Measurements from ENCODE around the gene PDIA2. TPM values are rescaled to one million over a fixed set of nuclear protein-coding genes. Genes with fewer than 3 reads are reported as not detected.
A peak's percentile ranks its signal among the peaks of the same experiment; 100 is the strongest.
"Not testable (repeated sequence)": the region's sequence is repeated elsewhere in the genome, so short reads cannot be mapped to it uniquely, and the experiment has no call there.

PDIA2 gene
- total RNA-seq, 1 donor: not detected

GRCh38 chr16:317583-317982, 34.6 kb downstream of the PDIA2 start:
- Histone ChIP-seq H3K9me3 (ENCODE audit: low read depth, low read length) (no peaks in the 10 kb centered on the region), H3K27me3 (ENCODE audit: insufficient read depth, low read length) (no peaks in the 10 kb centered on the region), H3K4me3 (ENCODE audit: low read length) (no peak overlapping the region), H3K4me1 (ENCODE audit: insufficient read depth, low read length) (peaks cover 29% of the 10 kb centered on the region)

- Histone ChIP-seq H3K4me1 (ENCODE audit: insufficient read depth, low read length) (peaks cover 32% of the 10 kb centered on the region), H3K27me3 (ENCODE audit: insufficient read depth, low read length) (no peaks in the 10 kb centered on the region), H3K4me3 (ENCODE audit: low read length) (no peak overlapping the region), H3K9me3 (ENCODE audit: low read depth, low read length) (no peaks in the 10 kb centered on the region)
These were observed 35.7 kb downstream of the PDIA2 start for GRCh38 chr16:318628-319027.

- Histone ChIP-seq H3K27me3 (ENCODE audit: insufficient read depth, low read length) (no peaks in the 10 kb centered on the region), H3K4me3 (ENCODE audit: low read length) (no peak overlapping the region), H3K4me1 (ENCODE audit: insufficient read depth, low read length) (peaks cover 43% of the 10 kb centered on the region), H3K9me3 (ENCODE audit: low read depth, low read length) (no peaks in the 10 kb centered on the region)
These were observed 37.2 kb downstream of the PDIA2 start for GRCh38 chr16:320206-320605.

GRCh38 chr16:321532-321931, 38.6 kb downstream of the PDIA2 start:
- Histone ChIP-seq H3K4me1 (ENCODE audit: insufficient read depth, low read length) (peaks cover 55% of the 10 kb centered on the region), H3K27me3 (ENCODE audit: insufficient read depth, low read length) (no peaks in the 10 kb centered on the region), H3K4me3 (ENCODE audit: low read length) (no peak overlapping the region), H3K9me3 (ENCODE audit: low read depth, low read length) (no peaks in the 10 kb centered on the region)

GRCh38 chr16:322476-323143, 39.6 kb downstream of the PDIA2 start:
- Histone ChIP-seq H3K4me1 (ENCODE audit: insufficient read depth, low read length) (peaks cover 66% of the 10 kb centered on the region), H3K4me3 (ENCODE audit: low read length) (no peak overlapping the region), H3K9me3 (ENCODE audit: low read depth, low read length) (no peaks in the 10 kb centered on the region), H3K27me3 (ENCODE audit: insufficient read depth, low read length) (no peaks in the 10 kb centered on the region)

- Histone ChIP-seq H3K4me1 (ENCODE audit: insufficient read depth, low read length) (peaks cover 67% of the 10 kb centered on the region), H3K9me3 (ENCODE audit: low read depth, low read length) (no peaks in the 10 kb centered on the region), H3K4me3 (ENCODE audit: low read length) (no peak overlapping the region), H3K27me3 (ENCODE audit: insufficient read depth, low read length) (no peaks in the 10 kb centered on the region)
These were observed 41.2 kb downstream of the PDIA2 start for GRCh38 chr16:324201-324450.

- Histone ChIP-seq H3K4me1 (ENCODE audit: insufficient read depth, low read length) (peaks cover 69% of the 10 kb centered on the region), H3K4me3 (ENCODE audit: low read length) (peak overlapping the region; percentile 30), H3K27me3 (ENCODE audit: insufficient read depth, low read length) (no peaks in the 10 kb centered on the region), H3K9me3 (ENCODE audit: low read depth, low read length) (no peaks in the 10 kb centered on the region)
These were observed 41.7 kb downstream of the PDIA2 start for GRCh38 chr16:324451-325334.

- H3K4me3 ChIP-seq (ENCODE audit: low read length): peak overlapping the region; percentile 30
- no peaks in the 10 kb centered on the region for H3K9me3 ChIP-seq (ENCODE audit: low read depth, low read length)
- peaks cover 76% of the 10 kb centered on the region for H3K4me1 ChIP-seq (ENCODE audit: insufficient read depth, low read length)
- H3K27me3 ChIP-seq (ENCODE audit: insufficient read depth, low read length): no peaks in the 10 kb centered on the region
These were observed 42.6 kb downstream of the PDIA2 start for GRCh38 chr16:325375-326145.

- H3K4me1 ChIP-seq (ENCODE audit: insufficient read depth, low read length): peaks cover 75% of the 10 kb centered on the region
These were observed 47.8 kb downstream of the PDIA2 start for GRCh38 chr16:330741-331140.

GRCh38 chr16:331181-331814, 48.3 kb downstream of the PDIA2 start:
- not testable (repeated sequence) for H3K27me3 ChIP-seq (ENCODE audit: insufficient read depth, low read length); H3K4me3 ChIP-seq (ENCODE audit: low read length); H3K9me3 ChIP-seq (ENCODE audit: low read depth, low read length)
- peaks cover 75% of the 10 kb centered on the region for H3K4me1 ChIP-seq (ENCODE audit: insufficient read depth, low read length)

More at GRCh38 chr16:330741-331140, 47.8 kb downstream of the PDIA2 start:
- Histone ChIP-seq H3K27me3 (ENCODE audit: insufficient read depth, low read length) (no peaks in the 10 kb centered on the region), H3K4me3 (ENCODE audit: low read length) (no peak overlapping the region), H3K9me3 (ENCODE audit: low read depth, low read length) (no peaks in the 10 kb centered on the region)

- Histone ChIP-seq H3K4me1 (ENCODE audit: insufficient read depth, low read length) (peaks cover 73% of the 10 kb centered on the region), H3K9me3 (ENCODE audit: low read depth, low read length) (no peaks in the 10 kb centered on the region), H3K4me3 (ENCODE audit: low read length) (no peak overlapping the region), H3K27me3 (ENCODE audit: insufficient read depth, low read length) (no peaks in the 10 kb centered on the region)
These were observed 50.6 kb downstream of the PDIA2 start for GRCh38 chr16:333406-334094.

- H3K4me1 ChIP-seq (ENCODE audit: insufficient read depth, low read length): peaks cover 76% of the 10 kb centered on the region
- not testable (repeated sequence) for H3K9me3 ChIP-seq (ENCODE audit: low read depth, low read length); H3K27me3 ChIP-seq (ENCODE audit: insufficient read depth, low read length)
These were observed 51.3 kb downstream of the PDIA2 start for GRCh38 chr16:334164-334832.

GRCh38 chr16:334861-335632, 52.1 kb downstream of the PDIA2 start:
- peaks cover 79% of the 10 kb centered on the region for H3K4me1 ChIP-seq (ENCODE audit: insufficient read depth, low read length)
- H3K4me3 ChIP-seq (ENCODE audit: low read length); H3K9me3 ChIP-seq (ENCODE audit: low read depth, low read length); H3K27me3 ChIP-seq (ENCODE audit: insufficient read depth, low read length): not testable (repeated sequence)

More at GRCh38 chr16:334164-334832, 51.3 kb downstream of the PDIA2 start:
- not testable (repeated sequence) for H3K4me3 ChIP-seq (ENCODE audit: low read length)

Data from mononuclear cell (primary cell).